Liver (tissue), 9 donors: ENCODE measurements around the gene FEM1C. TPM values are rescaled to one million over a fixed set of nuclear protein-coding genes. Genes with fewer than 3 reads are reported as not detected.

Source experiments
- DNase-seq: peaks from one replicate; pipeline ENCODE4 v3.0.0-alpha.2; 2017; ENCODE audit warnings: low spot score
- H3K27ac ChIP-seq, 2 donors: one replicate each; pipeline ENCODE4 v1.7.0; 2013; ENCODE audit warnings: inconsistent platforms in 2 of 2, low read length in 2 of 2, control low read depth in 1 of 2, low read depth in 1 of 2, mild to moderate bottlenecking in 1 of 2
- H3K27me3 ChIP-seq, 4 donors: one replicate each; pipeline versions ENCODE4 v1.6.1 to v1.7.0; 2013; ENCODE audit warnings: low read length in 3 of 4, inconsistent platforms in 1 of 4, mild to moderate bottlenecking in 1 of 4, moderate library complexity in 1 of 4; ENCODE audit not compliant: control insufficient read depth in 4 of 4, insufficient read depth in 4 of 4
- H3K36me3 ChIP-seq, 4 donors: one replicate each; pipeline versions ENCODE4 v1.6.1 to v1.7.0; 2013; ENCODE audit warnings: low read length in 3 of 4, mild to moderate bottlenecking in 3 of 4, low read depth in 1 of 4, moderate library complexity in 1 of 4; ENCODE audit not compliant: control insufficient read depth in 4 of 4, insufficient read depth in 3 of 4
- H3K4me1 ChIP-seq, 4 donors: one replicate each; pipeline versions ENCODE4 v1.6.1 to v1.7.0; 2013; ENCODE audit warnings: low read length in 3 of 4, mild to moderate bottlenecking in 3 of 4, moderate library complexity in 1 of 4; ENCODE audit not compliant: control insufficient read depth in 4 of 4, insufficient read depth in 4 of 4
- H3K4me3 ChIP-seq, 3 donors: one replicate each; pipeline versions ENCODE4 v1.6.1 to v1.7.0; 2013; ENCODE audit warnings: low read length in 3 of 3, control low read depth in 1 of 3, low read depth in 1 of 3, mild to moderate bottlenecking in 1 of 3
- H3K9ac ChIP-seq, 2 donors: one replicate each; pipeline ENCODE4 v1.7.0; 2013; ENCODE audit warnings: low read length in 2 of 2, mild to moderate bottlenecking in 2 of 2, moderate library complexity in 2 of 2, control low read depth in 1 of 2, low read depth in 1 of 2
- H3K9me3 ChIP-seq, 4 donors: one replicate each; pipeline versions ENCODE4 v1.6.1 to v1.7.0; 2013; ENCODE audit warnings: low read length in 3 of 4; ENCODE audit not compliant: control insufficient read depth in 4 of 4
- ATF3 ChIP-seq: IDR thresholded peaks from 2 replicates; pipeline ENCODE4 v1.6.1; 2016; ENCODE audit warnings: antibody characterized with exemption
- CTCF ChIP-seq: fragments of 150-350 bp; IDR thresholded peaks from 2 replicates; pipeline ENCODE4 v1.5.1; 2017; ENCODE audit warnings: improper control_type of control experiment, low read depth, low read length; ENCODE audit not compliant: missing input control
- EGR1 ChIP-seq, 2 donors: IDR thresholded peaks; 2 replicates each; pipeline ENCODE4 v1.6.1; 2016 to 2018; ENCODE audit warnings: antibody characterized with exemption in 2 of 2, low read depth in 2 of 2
- FOXA1 ChIP-seq: IDR thresholded peaks from 2 replicates; pipeline ENCODE4 v1.6.1; 2016; ENCODE audit warnings: antibody characterized with exemption
- FOXA2 ChIP-seq: IDR thresholded peaks from 2 replicates; pipeline ENCODE4 v1.6.1; 2016; ENCODE audit warnings: antibody characterized with exemption
- GABPA ChIP-seq, 2 donors: IDR thresholded peaks in 1 of 2; conservative IDR thresholded peaks in 1 of 2; 2 replicates each; pipeline ENCODE4 v1.6.1; 2016; ENCODE audit warnings: antibody characterized with exemption in 2 of 2, mild to moderate bottlenecking in 1 of 2, moderate library complexity in 1 of 2
- HNF4G ChIP-seq: IDR thresholded peaks from 2 replicates; pipeline ENCODE4 v1.6.1; 2016; ENCODE audit warnings: antibody characterized with exemption
- JUND ChIP-seq, 2 donors: IDR thresholded peaks; 2 replicates each; pipeline ENCODE4 v1.6.1; 2016; ENCODE audit warnings: antibody characterized with exemption in 2 of 2
- NR2F2 ChIP-seq: IDR thresholded peaks from 2 replicates; pipeline ENCODE4 v1.6.1; 2016; ENCODE audit warnings: antibody characterized with exemption
- RAD21 ChIP-seq, 2 donors: IDR thresholded peaks; 2 replicates each; pipeline ENCODE4 v1.6.1; 2016; ENCODE audit warnings: antibody characterized with exemption in 2 of 2, mild to moderate bottlenecking in 2 of 2
- RXRA ChIP-seq, 2 donors: IDR thresholded peaks; 2 replicates each; pipeline ENCODE4 v1.6.1; 2017 to 2018; ENCODE audit warnings: antibody characterized with exemption in 2 of 2, mild to moderate bottlenecking in 1 of 2
- YY1 ChIP-seq: IDR thresholded peaks from 2 replicates; pipeline ENCODE4 v1.6.1; 2016; ENCODE audit warnings: antibody characterized with exemption, mild to moderate bottlenecking
- WGBS: extraction: QIAGEN DNeasy Blood & Tissue Kit; methylation state at CpG from one replicate; pipeline ENCODE4 v1.1.7; 2013; 5-methylcytosine and 5-hydroxymethylcytosine counted together
- polyA plus RNA-seq, 2 donors: library from polyadenylated mRNA; stranded (reverse) in 1 of 2; unstranded in 1 of 2; fragments of 200-250 nt in 1 of 2; fragments of >200 nt in 1 of 2; fragmentation: Nextera tagmentation in 1 of 2; extraction: Ambion mirVana in 1 of 2; gene quantifications; one replicate each; pipeline versions ENCODE4 v1.2.1 to v1.2.3, GENCODE V29; 2013 to 2015
- total RNA-seq, 2 donors: library from RNA; depleted of rRNA; stranded (reverse); fragments of >200 nt; gene quantifications; one replicate each; pipeline ENCODE4 v1.2.3, GENCODE V29; 2014
- TF ChIP-seq, protein P1 (sequence below): IDR thresholded peaks from 2 replicates; pipeline ENCODE4 v1.6.1; 2016; ENCODE audit warnings: antibody characterized with exemption, mild to moderate bottlenecking
- TF ChIP-seq, protein P2 (sequence below): IDR thresholded peaks from 2 replicates; pipeline ENCODE4 v1.6.1; 2016; ENCODE audit warnings: antibody characterized with exemption
- donor health status: healthy.
- donor health status: healthy.
- donor health status: healthy.
- donor health status: healthy.
- donor health status: healthy.

FEM1C gene
- total and polyA plus RNA-seq, 4 donors: 3.4 to 14.3 (median 8.8) TPM

- DNase-seq: no peak
- H3K4me1 ChIP-seq: peaks cover 0 to 7% (median 3%) of the 10 kb centered on the region in 4 donors
- H3K9ac ChIP-seq: no peak overlapping the region
- TF ChIP-seq RAD21 (IDR thresholded peaks at IDR 0.05) (no peak), JUND (IDR thresholded peaks at IDR 0.05) (no peak), ATF3 (no peak), GABPA (IDR thresholded peaks at IDR 0.05 in 1 of 2, conservative IDR thresholded peaks at IDR 0.05 in 1 of 2) (no peak), FOXA2 (no peak), NR2F2 (no peak), FOXA1 (no peak), YY1 (no peak), HNF4G (no peak), EGR1 (IDR thresholded peaks at IDR 0.05; ENCODE audit: low read depth in 2 of 2) (no peak), CTCF (no peak), RXRA (IDR thresholded peaks at IDR 0.05) (no peak)
- TF ChIP-seq, protein P1, sequence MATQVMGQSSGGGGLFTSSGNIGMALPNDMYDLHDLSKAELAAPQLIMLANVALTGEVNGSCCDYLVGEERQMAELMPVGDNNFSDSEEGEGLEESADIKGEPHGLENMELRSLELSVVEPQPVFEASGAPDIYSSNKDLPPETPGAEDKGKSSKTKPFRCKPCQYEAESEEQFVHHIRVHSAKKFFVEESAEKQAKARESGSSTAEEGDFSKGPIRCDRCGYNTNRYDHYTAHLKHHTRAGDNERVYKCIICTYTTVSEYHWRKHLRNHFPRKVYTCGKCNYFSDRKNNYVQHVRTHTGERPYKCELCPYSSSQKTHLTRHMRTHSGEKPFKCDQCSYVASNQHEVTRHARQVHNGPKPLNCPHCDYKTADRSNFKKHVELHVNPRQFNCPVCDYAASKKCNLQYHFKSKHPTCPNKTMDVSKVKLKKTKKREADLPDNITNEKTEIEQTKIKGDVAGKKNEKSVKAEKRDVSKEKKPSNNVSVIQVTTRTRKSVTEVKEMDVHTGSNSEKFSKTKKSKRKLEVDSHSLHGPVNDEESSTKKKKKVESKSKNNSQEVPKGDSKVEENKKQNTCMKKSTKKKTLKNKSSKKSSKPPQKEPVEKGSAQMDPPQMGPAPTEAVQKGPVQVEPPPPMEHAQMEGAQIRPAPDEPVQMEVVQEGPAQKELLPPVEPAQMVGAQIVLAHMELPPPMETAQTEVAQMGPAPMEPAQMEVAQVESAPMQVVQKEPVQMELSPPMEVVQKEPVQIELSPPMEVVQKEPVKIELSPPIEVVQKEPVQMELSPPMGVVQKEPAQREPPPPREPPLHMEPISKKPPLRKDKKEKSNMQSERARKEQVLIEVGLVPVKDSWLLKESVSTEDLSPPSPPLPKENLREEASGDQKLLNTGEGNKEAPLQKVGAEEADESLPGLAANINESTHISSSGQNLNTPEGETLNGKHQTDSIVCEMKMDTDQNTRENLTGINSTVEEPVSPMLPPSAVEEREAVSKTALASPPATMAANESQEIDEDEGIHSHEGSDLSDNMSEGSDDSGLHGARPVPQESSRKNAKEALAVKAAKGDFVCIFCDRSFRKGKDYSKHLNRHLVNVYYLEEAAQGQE: no peak
- TF ChIP-seq, protein P2, sequence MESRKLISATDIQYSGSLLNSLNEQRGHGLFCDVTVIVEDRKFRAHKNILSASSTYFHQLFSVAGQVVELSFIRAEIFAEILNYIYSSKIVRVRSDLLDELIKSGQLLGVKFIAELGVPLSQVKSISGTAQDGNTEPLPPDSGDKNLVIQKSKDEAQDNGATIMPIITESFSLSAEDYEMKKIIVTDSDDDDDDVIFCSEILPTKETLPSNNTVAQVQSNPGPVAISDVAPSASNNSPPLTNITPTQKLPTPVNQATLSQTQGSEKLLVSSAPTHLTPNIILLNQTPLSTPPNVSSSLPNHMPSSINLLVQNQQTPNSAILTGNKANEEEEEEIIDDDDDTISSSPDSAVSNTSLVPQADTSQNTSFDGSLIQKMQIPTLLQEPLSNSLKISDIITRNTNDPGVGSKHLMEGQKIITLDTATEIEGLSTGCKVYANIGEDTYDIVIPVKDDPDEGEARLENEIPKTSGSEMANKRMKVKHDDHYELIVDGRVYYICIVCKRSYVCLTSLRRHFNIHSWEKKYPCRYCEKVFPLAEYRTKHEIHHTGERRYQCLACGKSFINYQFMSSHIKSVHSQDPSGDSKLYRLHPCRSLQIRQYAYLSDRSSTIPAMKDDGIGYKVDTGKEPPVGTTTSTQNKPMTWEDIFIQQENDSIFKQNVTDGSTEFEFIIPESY: no peak
- no peak overlapping the region for H3K4me3 ChIP-seq
- 91% methylated on average over 1 of the region's 1 CpG for WGBS
- H3K36me3 ChIP-seq: peaks cover 0 to 10% (median 3%) of the 10 kb centered on the region in 4 donors
- no peaks in the 10 kb centered on the region for H3K9me3 ChIP-seq
- no peak overlapping the region for H3K27ac ChIP-seq
- H3K27me3 ChIP-seq: no peaks in the 10 kb centered on the region
Measured at GRCh38 chr5:115531787-115532367, 12.7 kb downstream of the FEM1C start.

GRCh38 chr5:115531380-115531779, 13.2 kb downstream of the FEM1C start:
- peaks cover 0 to 9% (median 3%) of the 10 kb centered on the region in 4 donors for H3K36me3 ChIP-seq
- peaks cover 0 to 12% (median 3%) of the 10 kb centered on the region in 4 donors for H3K4me1 ChIP-seq
- H3K9me3 ChIP-seq: no peaks in the 10 kb centered on the region
- H3K9ac ChIP-seq: no peak overlapping the region
- 95% methylated on average over 3 of the region's 3 CpGs for WGBS
- no peak for DNase-seq
- H3K4me3 ChIP-seq: no peak overlapping the region
- no peak overlapping the region for H3K27ac ChIP-seq
- TF ChIP-seq JUND (IDR thresholded peaks at IDR 0.05) (no peak), YY1 (no peak), EGR1 (IDR thresholded peaks at IDR 0.05; ENCODE audit: low read depth in 2 of 2) (no peak), NR2F2 (no peak)
- H3K27me3 ChIP-seq: no peaks in the 10 kb centered on the region
